Astrocyte (in vitro differentiated cells and primary cell): Measurements from ENCODE around the gene DDR2.

Source experiments
- CTCF ChIP-seq: IDR thresholded peaks from 2 replicates; pipeline ENCODE4 v1.5.1; 2011; ENCODE audit warnings: low read depth, mild to moderate bottlenecking, inconsistent platforms, low read length, moderate library complexity; ENCODE audit not compliant: insufficient read depth
- EZH2 ChIP-seq: IDR thresholded peaks from 2 replicates; pipeline ENCODE4 v1.6.1; 2012; ENCODE audit warnings: mild to moderate bottlenecking, low read length, inconsistent platforms; ENCODE audit not compliant: insufficient read depth

- TF ChIP-seq EZH2 (no peak), CTCF (no peak)
These were observed 123.0 kb downstream of the DDR2 start for GRCh38 chr1:162755306-162755705.
